CD14-positive monocyte (primary cell): ENCODE data around the gene GNL3. TPM values are rescaled to one million over a fixed set of nuclear protein-coding genes. Genes with fewer than 3 reads are reported as not detected.
A peak's percentile ranks its signal among the peaks of the same experiment; 100 is the strongest.

Experiments
- DNase-seq, 3 donors: peaks; one replicate each; pipeline ENCODE4 v3.0.0-alpha.2; 2011 to 2022
- H2AFZ ChIP-seq: 2 replicates; pipeline ENCODE4 v1.6.0; 2012; ENCODE audit warnings: mild to moderate bottlenecking, low read depth, low read length, inconsistent platforms; ENCODE audit not compliant: insufficient read depth, poor library complexity, severe bottlenecking
- H3K27ac ChIP-seq, 2 donors: 1 replicate in 1 of 2; 2 replicates in 1 of 2; pipeline ENCODE4 v1.5.1; 2012 to 2013; ENCODE audit warnings: low read length in 2 of 2, control low read depth in 1 of 2, inconsistent platforms in 1 of 2, low read depth in 1 of 2, mild to moderate bottlenecking in 1 of 2
- H3K27me3 ChIP-seq, 2 donors: one replicate each; pipeline versions ENCODE4 v1.6.0 to v1.6.1; 2011 to 2013; ENCODE audit warnings: low read length in 2 of 2; ENCODE audit not compliant: control insufficient read depth in 2 of 2, insufficient read depth in 2 of 2
- H3K36me3 ChIP-seq, 2 donors: replicated peaks in 1 of 2; 1 replicate in 1 of 2; 2 replicates in 1 of 2; pipeline versions ENCODE4 v1.5.1 to v1.6.1; 2012 to 2013; ENCODE audit warnings: low read length in 2 of 2, control low read depth in 1 of 2, inconsistent platforms in 1 of 2, mild to moderate bottlenecking in 1 of 2; ENCODE audit not compliant: insufficient read depth in 2 of 2, control insufficient read depth in 1 of 2
- H3K4me1 ChIP-seq, 2 donors: 1 replicate in 1 of 2; 2 replicates in 1 of 2; pipeline versions ENCODE4 v1.5.1 to v1.6.1; 2012 to 2013; ENCODE audit warnings: low read length in 2 of 2, control low read depth in 1 of 2, inconsistent platforms in 1 of 2, mild to moderate bottlenecking in 1 of 2, moderate library complexity in 1 of 2; ENCODE audit not compliant: insufficient read depth in 2 of 2, control insufficient read depth in 1 of 2
- H3K4me2 ChIP-seq: replicated peaks from 2 replicates; pipeline ENCODE3; 2012; ENCODE audit warnings: low read length, moderate library complexity, mild to moderate bottlenecking; ENCODE audit not compliant: poor library complexity, severe bottlenecking; ENCODE audit errors: extremely low read depth
- H3K4me3 ChIP-seq, 3 experiments: fragments of 200-600 bp in 1 of 3; sonication (generic) in 1 of 3; replicated peaks in 1 of 3; 1 replicate in 2 of 3; 2 replicates in 1 of 3; pipeline ENCODE4 v1.5.1; 2011 to 2013; ENCODE audit warnings: low read length in 3 of 3, mild to moderate bottlenecking in 3 of 3, control low read depth in 2 of 3, low read depth in 2 of 3, inconsistent platforms in 1 of 3, moderate library complexity in 1 of 3
- H3K79me2 ChIP-seq: 2 replicates; pipeline ENCODE4 v1.6.0; 2012; ENCODE audit warnings: mild to moderate bottlenecking, control low read depth, inconsistent platforms, low read length, moderate library complexity; ENCODE audit not compliant: insufficient read depth
- H3K9ac ChIP-seq: 2 replicates; pipeline ENCODE4 v1.6.0; 2017; ENCODE audit warnings: low read length, mild to moderate bottlenecking; ENCODE audit not compliant: insufficient read depth, poor library complexity, severe bottlenecking
- H3K9me3 ChIP-seq, 2 donors: replicated peaks in 1 of 2; 1 replicate in 1 of 2; 2 replicates in 1 of 2; pipeline versions ENCODE4 v1.5.1 to v1.6.1; 2012 to 2013; ENCODE audit warnings: low read length in 2 of 2, control low read depth in 1 of 2; ENCODE audit not compliant: control insufficient read depth in 1 of 2, insufficient read depth in 1 of 2
- H4K20me1 ChIP-seq: 2 replicates; pipeline ENCODE4 v1.6.0; 2012; ENCODE audit warnings: mild to moderate bottlenecking, low read length, control low read depth, moderate library complexity; ENCODE audit not compliant: insufficient read depth
- H3K27ac Mint-ChIP-seq, 7 donors: one replicate each; pipeline ENCODE4 v1.8.0; 2020; ENCODE audit warnings: mild to moderate bottlenecking in 7 of 7, mixed read lengths in 7 of 7, moderate library complexity in 6 of 7, inconsistent platforms in 2 of 7
- H3K27me3 Mint-ChIP-seq, 3 donors: one replicate each; pipeline ENCODE4 v1.8.0; 2021 to 2022; ENCODE audit warnings: low read depth in 3 of 3, mild to moderate bottlenecking in 3 of 3, mixed read lengths in 3 of 3, moderate library complexity in 3 of 3, inconsistent platforms in 1 of 3
- H3K36me3 Mint-ChIP-seq, 2 donors: one replicate each; pipeline ENCODE4 v1.8.0; 2020; ENCODE audit warnings: mixed read lengths in 2 of 2, inconsistent platforms in 1 of 2, mild to moderate bottlenecking in 1 of 2
- H3K4me1 Mint-ChIP-seq: one replicate; pipeline ENCODE4 v1.8.0; 2020; ENCODE audit warnings: mild to moderate bottlenecking, mixed read lengths
- H3K4me3 Mint-ChIP-seq, 2 donors: one replicate each; pipeline ENCODE4 v1.8.0; 2020; ENCODE audit warnings: mild to moderate bottlenecking in 2 of 2, mixed read lengths in 2 of 2, moderate library complexity in 1 of 2
- H3K9me3 Mint-ChIP-seq, 7 donors: one replicate each; pipeline ENCODE4 v1.8.0; 2020 to 2022; ENCODE audit warnings: mixed read lengths in 7 of 7, mild to moderate bottlenecking in 6 of 7, moderate library complexity in 6 of 7, inconsistent platforms in 2 of 7
- CTCF ChIP-seq: fragments of 200-600 bp; IDR thresholded peaks from one replicate; pipeline ENCODE4 v1.8.0; 2022; ENCODE audit warnings: antibody characterized with exemption, mild to moderate bottlenecking
- WGBS: methylation state at CpG from one replicate; pipeline ENCODE4 v1.1.5; 2013; ENCODE audit warnings: missing lambda C conversion rate; ENCODE audit not compliant: insufficient coverage; 5-methylcytosine and 5-hydroxymethylcytosine counted together
- intact Hi-C, 2 donors: fragments of 100-400 bp; cut with micrococcal nuclease; formaldehyde crosslinking; loops; one replicate each; pipeline versions ENCODE4 v1.15.0 to v1.15.1; 2023
- polyA plus RNA-seq, 3 donors: library from polyadenylated mRNA; depleted of rRNA in 1 of 3; unstranded in 2 of 3; stranded (reverse) in 1 of 3; fragments of 300-500 nt in 2 of 3; fragments of >200 nt in 1 of 3; fragmentation: Illumina TruSeq in 2 of 3; gene quantifications; 1 replicate in 2 of 3; 2 replicates in 1 of 3; pipeline ENCODE4 v1.2.3, GENCODE V29; 2012 to 2021

Gene GNL3
- polyA plus RNA-seq, 3 donors, result 13.4 to 18.7 (median 16.7) TPM

DNA sequence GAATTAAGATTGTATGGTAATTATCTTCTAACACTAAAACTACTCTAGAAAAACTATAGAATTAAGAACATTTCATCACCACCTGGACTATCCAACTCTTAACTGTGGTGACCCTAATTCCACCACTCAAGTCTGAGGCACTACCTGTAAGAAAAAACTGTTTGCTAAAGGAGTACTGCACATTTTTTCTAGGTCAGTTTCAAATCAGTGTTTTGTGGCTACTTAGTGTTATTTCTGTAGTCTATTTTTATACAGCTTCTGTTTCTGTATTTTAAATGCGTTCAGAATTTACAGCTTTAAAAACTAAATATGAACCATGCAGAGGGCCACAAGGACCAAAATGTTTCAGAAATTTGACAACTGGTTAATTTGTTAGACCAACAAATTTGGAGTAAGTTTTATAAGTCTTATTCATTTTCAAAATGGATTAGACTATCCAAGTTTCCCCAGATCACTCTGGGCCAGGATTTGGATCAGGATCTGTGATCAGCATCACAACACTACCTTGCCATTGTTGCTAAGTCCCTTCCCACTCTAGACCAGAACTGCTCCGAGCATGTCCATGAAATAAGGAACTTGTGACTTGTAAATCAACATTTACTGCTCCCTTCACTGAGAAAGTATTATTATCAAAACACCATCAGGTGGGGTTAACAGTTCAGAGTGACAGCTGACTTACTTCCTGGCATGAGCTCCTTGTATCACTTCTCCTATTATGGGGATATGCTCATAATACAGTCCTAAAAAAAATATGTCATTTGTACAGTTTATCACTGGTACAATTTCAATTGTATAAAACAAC, 11.2 kb downstream of the GNL3 start:
- Histone ChIP-seq H3K27ac (peak overlapping the region in 1 of 2 donors; percentile 51), H3K4me1 (no peaks in the 10 kb centered on the region), H3K4me3 (no peak overlapping the region), H3K79me2 (peaks cover 4% of the 10 kb centered on the region), H3K9ac (no peak overlapping the region), H3K4me2 (no peak overlapping the region), H4K20me1 (peaks cover 3% of the 10 kb centered on the region), H3K27me3 (no peaks in the 10 kb centered on the region), H3K9me3 (no peaks in the 10 kb centered on the region), H3K36me3 (peaks cover 57 to 82% of the 10 kb centered on the region in 2 donors), H2AFZ (no peak overlapping the region)
- intact Hi-C loops, result no loop called here
- H3K9me3 Mint-ChIP-seq, result no peaks in the 10 kb centered on the region
- peaks cover 0 to 2% (median 0%) of the 10 kb centered on the region in 3 donors for H3K27me3 Mint-ChIP-seq
- no peak overlapping the region for H3K4me3 Mint-ChIP-seq
- H3K27ac Mint-ChIP-seq, result peak overlapping the region in 2 of 7 donors; percentile 35 to 55
- WGBS, result no CpG with 5 or more reads among the region's 2 CpGs
- peaks cover 65 to 67% of the 10 kb centered on the region in 2 donors for H3K36me3 Mint-ChIP-seq
- DNase-seq, result no peak
- H3K4me1 Mint-ChIP-seq, result peaks cover 2% of the 10 kb centered on the region
- no peak for TF ChIP-seq CTCF

DNA sequence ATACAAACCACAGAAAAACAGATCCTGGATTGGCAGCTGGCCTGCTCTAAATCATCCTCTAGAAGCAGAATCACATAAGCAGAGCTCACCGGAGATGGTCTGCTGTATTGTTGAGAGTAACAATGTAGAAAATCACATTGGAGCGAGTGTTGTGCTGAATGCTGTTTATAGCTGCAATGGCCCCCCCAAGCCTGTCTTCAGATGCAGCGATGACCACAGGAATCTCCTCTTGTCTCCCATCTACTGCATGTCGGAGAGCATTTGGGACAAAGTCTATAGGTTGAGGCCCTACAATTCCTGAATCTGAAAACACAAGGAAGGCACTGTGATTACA, 11.8 kb downstream of the GNL3 start:
- peaks cover 59 to 62% of the 10 kb centered on the region in 2 donors for H3K36me3 Mint-ChIP-seq
- no peak overlapping the region for H3K4me3 ChIP-seq
- TF ChIP-seq CTCF, result no peak
- intact Hi-C loops, result no loop called here
- peaks cover 2% of the 10 kb centered on the region for H3K4me1 Mint-ChIP-seq
- peaks cover 0 to 2% (median 0%) of the 10 kb centered on the region in 3 donors for H3K27me3 Mint-ChIP-seq
- H3K27ac ChIP-seq, result peak overlapping the region in 1 of 2 donors; percentile 51
- peaks cover 9% of the 10 kb centered on the region for H3K79me2 ChIP-seq
- no peak for DNase-seq
- H3K27me3 ChIP-seq, result no peaks in the 10 kb centered on the region
- no peaks in the 10 kb centered on the region for H3K9me3 Mint-ChIP-seq
- H3K36me3 ChIP-seq, result peaks cover 51 to 76% of the 10 kb centered on the region in 2 donors
- no peaks in the 10 kb centered on the region for H3K4me1 ChIP-seq
- no CpG with 5 or more reads among the region's 4 CpGs for WGBS
- no peak overlapping the region for H3K4me3 Mint-ChIP-seq
- H3K9me3 ChIP-seq, result no peaks in the 10 kb centered on the region
- H2AFZ ChIP-seq, result no peak overlapping the region
- H3K9ac ChIP-seq, result no peak overlapping the region
- H3K4me2 ChIP-seq, result no peak overlapping the region
- H4K20me1 ChIP-seq, result peaks cover 3% of the 10 kb centered on the region
- peak overlapping the region in 2 of 7 donors; percentile 35 to 55 for H3K27ac Mint-ChIP-seq
